Measurements from ENCODE around the gene NIP7.

NIP7 gene

DNA sequence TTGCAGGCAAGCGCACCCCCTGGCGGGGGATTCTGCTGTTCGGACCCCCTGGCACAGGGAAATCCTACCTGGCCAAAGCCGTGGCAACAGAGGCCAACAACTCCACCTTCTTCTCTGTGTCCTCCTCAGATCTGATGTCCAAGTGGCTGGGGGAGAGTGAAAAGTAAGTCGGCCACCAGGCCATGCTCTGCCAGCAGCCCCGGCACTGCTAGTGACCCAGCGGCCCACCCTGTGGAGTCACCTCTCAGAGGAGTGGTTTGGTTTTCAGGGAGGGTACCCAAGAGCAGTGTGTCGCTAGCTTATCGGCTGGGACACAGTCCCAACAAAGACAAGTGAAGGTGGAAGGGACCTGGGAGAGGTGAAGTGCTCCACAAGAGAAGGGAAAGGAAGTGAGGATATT lies 20.2 kb upstream of the NIP7 start:
- H3K4me3 ChIP-seq (ENCODE audit: low read depth, low read length): no peak overlapping the region
- H3K36me3 ChIP-seq (ENCODE audit: control insufficient read depth, insufficient read depth, low read length): peaks cover 93% of the 10 kb centered on the region
- no peaks in the 10 kb centered on the region for H3K9me3 ChIP-seq (ENCODE audit: control insufficient read depth, insufficient read depth, low read depth, low read length)
- no peaks in the 10 kb centered on the region for H3K27me3 ChIP-seq (ENCODE audit: control insufficient read depth, insufficient read depth, low read length)
- no peak overlapping the region for H3K27ac ChIP-seq (ENCODE audit: low read depth, low read length)
- H3K9ac ChIP-seq (ENCODE audit: low read length): no peak overlapping the region
- H3K4me1 ChIP-seq (ENCODE audit: control insufficient read depth, insufficient read depth, low read length): no peaks in the 10 kb centered on the region

DNA sequence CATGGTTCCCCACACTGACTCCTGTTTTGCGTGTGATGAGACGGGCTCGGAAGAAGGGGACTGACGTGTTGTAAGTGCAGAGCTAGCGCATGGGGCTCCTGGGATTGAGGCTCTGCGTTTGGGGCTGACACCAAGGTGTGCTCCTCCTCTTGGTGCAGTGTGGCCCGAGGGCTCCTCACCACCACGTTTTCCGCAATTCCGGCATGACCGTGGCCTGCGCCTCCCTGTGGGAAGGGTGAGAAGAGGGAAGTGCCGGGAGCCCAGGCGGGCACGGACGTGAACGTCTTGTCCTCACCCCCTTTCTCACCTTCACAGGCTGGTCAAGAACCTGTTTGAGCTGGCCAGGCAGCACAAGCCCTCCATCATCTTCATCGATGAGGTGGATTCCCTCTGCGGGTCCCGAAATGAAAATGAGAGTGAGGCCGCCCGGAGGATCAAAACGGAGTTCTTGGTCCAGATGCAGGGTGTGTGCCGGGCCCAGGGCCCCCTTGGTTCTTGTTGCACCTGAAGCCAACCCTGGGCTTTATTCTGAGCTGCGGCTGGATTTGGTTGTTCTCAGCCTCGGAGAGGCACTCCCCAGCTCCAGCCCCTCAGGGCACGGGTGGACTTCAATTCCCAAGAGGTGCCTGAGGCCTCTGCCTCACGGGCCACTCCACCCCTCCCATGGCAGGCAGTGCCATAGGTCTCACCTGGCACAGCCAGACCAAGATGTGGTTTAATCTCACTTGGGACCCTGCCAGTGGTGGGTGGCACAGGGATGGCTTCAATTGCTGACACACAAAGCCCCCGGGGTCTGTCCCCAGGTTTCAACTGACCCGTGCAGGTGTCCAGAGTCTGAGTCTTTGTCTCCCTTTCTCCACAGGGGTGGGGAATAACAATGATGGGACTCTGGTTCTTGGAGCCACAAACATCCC lies 19.5 kb upstream of the NIP7 start:
- Histone ChIP-seq H3K27ac (ENCODE audit: low read depth, low read length) (no peak overlapping the region), H3K36me3 (ENCODE audit: control insufficient read depth, insufficient read depth, low read length) (peaks cover 94% of the 10 kb centered on the region), H3K9ac (ENCODE audit: low read length) (no peak overlapping the region), H3K4me1 (ENCODE audit: control insufficient read depth, insufficient read depth, low read length) (no peaks in the 10 kb centered on the region), H3K4me3 (ENCODE audit: low read depth, low read length) (no peak overlapping the region), H3K27me3 (ENCODE audit: control insufficient read depth, insufficient read depth, low read length) (no peaks in the 10 kb centered on the region), H3K9me3 (ENCODE audit: control insufficient read depth, insufficient read depth, low read depth, low read length) (no peaks in the 10 kb centered on the region)

GRCh38 chr16:69320740-69321073 lies 18.9 kb upstream of the NIP7 start:
- peaks cover 92% of the 10 kb centered on the region for H3K36me3 ChIP-seq (ENCODE audit: control insufficient read depth, insufficient read depth, low read length)
- no peaks in the 10 kb centered on the region for H3K27me3 ChIP-seq (ENCODE audit: control insufficient read depth, insufficient read depth, low read length)
- no peaks in the 10 kb centered on the region for H3K4me1 ChIP-seq (ENCODE audit: control insufficient read depth, insufficient read depth, low read length)
- no peaks in the 10 kb centered on the region for H3K9me3 ChIP-seq (ENCODE audit: control insufficient read depth, insufficient read depth, low read depth, low read length)
- H3K27ac ChIP-seq (ENCODE audit: low read depth, low read length): no peak overlapping the region
- no peak overlapping the region for H3K9ac ChIP-seq (ENCODE audit: low read length)
- no peak overlapping the region for H3K4me3 ChIP-seq (ENCODE audit: low read depth, low read length)

- peaks cover 92% of the 10 kb centered on the region for H3K36me3 ChIP-seq (ENCODE audit: control insufficient read depth, insufficient read depth, low read length)
- H3K4me1 ChIP-seq (ENCODE audit: control insufficient read depth, insufficient read depth, low read length): no peaks in the 10 kb centered on the region
- H3K4me3 ChIP-seq (ENCODE audit: low read depth, low read length): no peak overlapping the region
- no peaks in the 10 kb centered on the region for H3K9me3 ChIP-seq (ENCODE audit: control insufficient read depth, insufficient read depth, low read depth, low read length)
- no peak overlapping the region for H3K9ac ChIP-seq (ENCODE audit: low read length)
- no peaks in the 10 kb centered on the region for H3K27me3 ChIP-seq (ENCODE audit: control insufficient read depth, insufficient read depth, low read length)
- H3K27ac ChIP-seq (ENCODE audit: low read depth, low read length): no peak overlapping the region
Observed at GRCh38 chr16:69321080-69321479, 18.5 kb upstream of the NIP7 start.

DNA sequence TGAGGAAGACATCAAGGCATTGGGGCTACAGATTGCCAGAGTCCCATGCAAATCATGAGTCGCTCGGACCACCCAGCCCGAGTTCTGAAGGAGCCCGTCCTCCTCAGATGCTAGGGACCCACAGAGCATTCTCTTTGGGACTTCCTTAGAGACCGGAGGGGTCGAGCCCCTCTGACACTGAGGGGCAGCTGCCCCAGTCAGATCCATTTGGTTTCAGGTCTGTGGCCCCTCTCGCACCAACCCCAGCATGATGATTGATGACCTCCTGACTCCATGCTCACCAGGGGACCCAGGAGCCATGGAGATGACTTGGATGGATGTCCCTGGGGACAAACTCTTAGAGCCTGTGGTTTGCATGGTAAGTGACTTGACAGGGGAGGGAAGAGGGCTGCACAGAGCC lies 17.2 kb upstream of the NIP7 start:
- Histone ChIP-seq H3K4me3 (ENCODE audit: low read depth, low read length) (no peak overlapping the region), H3K4me1 (ENCODE audit: control insufficient read depth, insufficient read depth, low read length) (no peaks in the 10 kb centered on the region), H3K27me3 (ENCODE audit: control insufficient read depth, insufficient read depth, low read length) (no peaks in the 10 kb centered on the region), H3K9me3 (ENCODE audit: control insufficient read depth, insufficient read depth, low read depth, low read length) (no peaks in the 10 kb centered on the region), H3K9ac (ENCODE audit: low read length) (no peak overlapping the region), H3K36me3 (ENCODE audit: control insufficient read depth, insufficient read depth, low read length) (peaks cover 91% of the 10 kb centered on the region), H3K27ac (ENCODE audit: low read depth, low read length) (no peak overlapping the region)

GRCh38 chr16:69323415-69323814 lies 16.2 kb upstream of the NIP7 start:
- Histone ChIP-seq H3K9me3 (ENCODE audit: control insufficient read depth, insufficient read depth, low read depth, low read length) (no peaks in the 10 kb centered on the region), H3K4me1 (ENCODE audit: control insufficient read depth, insufficient read depth, low read length) (peaks cover 4% of the 10 kb centered on the region; the same call in 1 of the 2 replicates), H3K4me3 (ENCODE audit: low read depth, low read length) (no peak overlapping the region), H3K9ac (ENCODE audit: low read length) (no peak overlapping the region), H3K36me3 (ENCODE audit: control insufficient read depth, insufficient read depth, low read length) (peaks cover 96% of the 10 kb centered on the region), H3K27me3 (ENCODE audit: control insufficient read depth, insufficient read depth, low read length) (no peaks in the 10 kb centered on the region), H3K27ac (ENCODE audit: low read depth, low read length) (no peak overlapping the region)

DNA sequence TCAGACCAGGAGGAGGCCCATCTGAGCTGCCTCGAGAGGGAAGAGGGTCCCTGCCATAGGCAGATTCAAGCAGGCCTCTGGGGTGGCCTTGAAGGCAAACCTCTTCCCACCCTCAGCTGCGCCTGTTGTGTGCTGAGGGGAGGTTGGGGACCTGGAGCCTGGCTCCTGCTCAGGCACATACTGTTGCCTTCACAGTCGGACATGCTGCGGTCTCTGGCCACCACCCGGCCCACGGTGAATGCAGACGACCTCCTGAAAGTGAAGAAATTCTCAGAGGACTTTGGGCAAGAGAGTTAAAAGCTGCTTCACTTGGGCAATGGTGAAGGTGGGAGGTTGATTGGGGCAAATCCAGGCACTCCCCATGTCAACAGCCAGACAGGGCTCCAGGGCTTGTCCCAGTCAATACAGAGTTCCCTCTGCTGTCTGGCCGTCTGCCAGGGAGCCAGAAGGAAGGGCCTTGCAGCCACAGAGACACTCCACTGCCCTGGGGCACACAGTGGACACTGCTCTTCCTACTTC lies 15.5 kb upstream of the NIP7 start:
- H3K36me3 ChIP-seq (ENCODE audit: control insufficient read depth, insufficient read depth, low read length): peaks cover 96% of the 10 kb centered on the region
- H3K27ac ChIP-seq (ENCODE audit: low read depth, low read length): no peak overlapping the region
- no peak overlapping the region for H3K9ac ChIP-seq (ENCODE audit: low read length)

DNA sequence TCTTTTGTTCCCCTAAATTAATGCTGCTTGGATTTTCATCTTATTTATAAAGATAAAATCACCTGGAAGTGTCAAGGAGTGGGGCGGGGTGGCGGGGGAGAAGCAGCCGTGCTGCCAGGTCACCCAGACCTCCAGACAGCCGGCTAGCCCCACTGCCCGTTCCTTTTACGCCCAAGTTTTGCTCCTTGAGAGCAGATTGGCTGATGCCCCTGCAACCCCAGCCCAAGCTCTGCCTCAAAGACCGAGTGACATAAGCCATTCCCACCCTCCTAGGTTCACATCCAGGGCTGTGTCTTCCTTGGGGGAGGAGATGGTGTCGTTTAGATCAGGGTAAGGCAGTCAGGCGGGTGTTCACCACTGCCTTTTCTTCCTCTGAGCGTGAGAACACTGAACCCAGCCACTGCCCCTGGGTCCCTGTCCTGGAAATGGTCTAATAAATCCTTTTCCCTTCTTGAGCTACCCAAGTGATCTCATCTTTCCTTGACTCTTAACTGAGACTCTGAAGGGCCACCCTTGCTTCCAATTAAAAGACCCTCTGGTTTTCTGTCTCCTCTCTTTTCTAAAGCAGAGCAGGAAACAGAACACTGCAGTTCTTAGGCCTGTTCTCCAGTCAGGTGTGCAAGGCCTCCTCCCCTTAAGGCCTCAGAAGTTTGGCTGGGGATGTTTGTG lies 14.9 kb upstream of the NIP7 start:
- Histone ChIP-seq H3K36me3 (ENCODE audit: control insufficient read depth, insufficient read depth, low read length) (peaks cover 90% of the 10 kb centered on the region), H3K4me1 (ENCODE audit: control insufficient read depth, insufficient read depth, low read length) (peaks cover 13% of the 10 kb centered on the region)

More for the DNA sequence above, 15.5 kb upstream of the NIP7 start:
- Histone ChIP-seq H3K4me1 (ENCODE audit: control insufficient read depth, insufficient read depth, low read length) (peaks cover 10% of the 10 kb centered on the region), H3K27me3 (ENCODE audit: control insufficient read depth, insufficient read depth, low read length) (no peaks in the 10 kb centered on the region), H3K4me3 (ENCODE audit: low read depth, low read length) (no peak overlapping the region), H3K9me3 (ENCODE audit: control insufficient read depth, insufficient read depth, low read depth, low read length) (no peaks in the 10 kb centered on the region)

GRCh38 chr16:69325784-69326171 lies 13.8 kb upstream of the NIP7 start:
- H3K9ac ChIP-seq (ENCODE audit: low read length): no peak overlapping the region
- no peaks in the 10 kb centered on the region for H3K9me3 ChIP-seq (ENCODE audit: control insufficient read depth, insufficient read depth, low read depth, low read length)
- no peak overlapping the region for H3K27ac ChIP-seq (ENCODE audit: low read depth, low read length)
- H3K4me3 ChIP-seq (ENCODE audit: low read depth, low read length): no peak overlapping the region
- H3K4me1 ChIP-seq (ENCODE audit: control insufficient read depth, insufficient read depth, low read length): peaks cover 13% of the 10 kb centered on the region
- H3K27me3 ChIP-seq (ENCODE audit: control insufficient read depth, insufficient read depth, low read length): no peaks in the 10 kb centered on the region
- H3K36me3 ChIP-seq (ENCODE audit: control insufficient read depth, insufficient read depth, low read length): peaks cover 80% of the 10 kb centered on the region

More for the DNA sequence above, 14.9 kb upstream of the NIP7 start:
- Histone ChIP-seq H3K9me3 (ENCODE audit: control insufficient read depth, insufficient read depth, low read depth, low read length) (no peaks in the 10 kb centered on the region), H3K27me3 (ENCODE audit: control insufficient read depth, insufficient read depth, low read length) (no peaks in the 10 kb centered on the region), H3K4me3 (ENCODE audit: low read depth, low read length) (no peak overlapping the region), H3K27ac (ENCODE audit: low read depth, low read length) (no peak overlapping the region), H3K9ac (ENCODE audit: low read length) (no peak overlapping the region)

DNA sequence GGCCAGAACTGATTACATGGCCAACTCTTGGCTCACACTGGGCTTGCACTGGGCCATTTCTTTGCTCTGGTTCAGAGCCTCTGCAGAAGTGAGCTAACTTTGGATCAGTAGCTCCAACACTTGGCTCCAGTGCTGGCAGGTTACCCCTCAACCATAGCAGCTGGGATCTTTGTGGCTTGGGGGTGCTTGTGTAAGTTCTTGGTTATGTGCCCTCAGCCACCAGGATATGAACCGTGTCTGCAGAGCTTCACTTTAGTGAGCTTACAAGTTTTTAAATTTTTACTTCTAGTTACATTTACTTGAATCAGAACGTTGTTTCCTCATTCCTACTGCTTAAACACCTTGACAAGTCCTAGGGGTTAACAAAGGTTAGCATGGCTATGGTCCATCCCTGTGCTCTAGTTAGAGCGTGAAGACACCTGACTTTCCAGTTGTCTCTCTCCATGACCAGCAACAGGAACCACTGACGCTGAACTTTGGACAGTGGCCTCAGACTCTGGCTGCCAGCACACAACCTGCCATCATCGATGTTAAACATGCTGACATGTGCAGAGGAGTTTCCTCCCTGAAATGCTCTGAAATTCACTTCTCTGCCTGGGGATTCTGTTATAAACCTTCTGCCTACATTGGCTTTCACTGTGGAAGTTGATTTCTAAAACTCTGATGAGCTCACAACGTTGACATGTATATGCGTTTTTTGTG lies 13.2 kb upstream of the NIP7 start:
- Histone ChIP-seq H3K27me3 (ENCODE audit: control insufficient read depth, insufficient read depth, low read length) (no peaks in the 10 kb centered on the region), H3K27ac (ENCODE audit: low read depth, low read length) (no peak overlapping the region), H3K9me3 (ENCODE audit: control insufficient read depth, insufficient read depth, low read depth, low read length) (no peaks in the 10 kb centered on the region), H3K36me3 (ENCODE audit: control insufficient read depth, insufficient read depth, low read length) (peaks cover 74% of the 10 kb centered on the region), H3K4me1 (ENCODE audit: control insufficient read depth, insufficient read depth, low read length) (peaks cover 13% of the 10 kb centered on the region), H3K9ac (ENCODE audit: low read length) (no peak overlapping the region), H3K4me3 (ENCODE audit: low read depth, low read length) (no peak overlapping the region)
